Esophagus muscularis mucosa (tissue), 4 donors: ENCODE results near the gene ARL15. TPM values are rescaled to one million over a fixed set of nuclear protein-coding genes. Genes with fewer than 3 reads are reported as not detected.

ENCODE experiments used
- DNase-seq: peaks from one replicate; pipeline ENCODE4 v3.0.0-alpha.2; 2017; ENCODE audit errors: extremely low spot score
- H3K27ac ChIP-seq, 4 donors: fragments of 200-600 bp; sonication (generic); replicated peaks in 1 of 4; 1 replicate in 3 of 4; 2 replicates in 1 of 4; pipeline ENCODE4 v1.5.1; 2016 to 2019; ENCODE audit warnings: mild to moderate bottlenecking in 1 of 4
- H3K27me3 ChIP-seq, 4 donors: fragments of 200-600 bp; sonication (generic); one replicate each; pipeline versions ENCODE4 v1.5.1 to v1.6.0; 2016 to 2019
- H3K36me3 ChIP-seq, 4 donors: fragments of 200-600 bp; sonication (generic); one replicate each; pipeline ENCODE4 v1.5.1; 2016 to 2019
- H3K4me1 ChIP-seq, 4 donors: fragments of 200-600 bp; sonication (generic); one replicate each; pipeline ENCODE4 v1.5.1; 2016 to 2019
- H3K4me3 ChIP-seq, 4 donors: fragments of 200-600 bp; sonication (generic); 1 replicate in 2 of 4; 2 replicates in 2 of 4; pipeline ENCODE4 v1.5.1; 2016 to 2019; ENCODE audit warnings: mild to moderate bottlenecking in 4 of 4, moderate library complexity in 1 of 4
- H3K9me3 ChIP-seq, 4 donors: fragments of 200-600 bp; sonication (generic); 1 replicate in 3 of 4; 2 replicates in 1 of 4; pipeline ENCODE4 v1.5.1; 2016 to 2019
- CTCF ChIP-seq, 3 experiments: fragments of 200-600 bp in 2 of 3; fragments of 450-650 bp in 1 of 3; sonication (generic) in 2 of 3; IDR thresholded peaks; one replicate each; pipeline ENCODE4 v1.5.1; 2017 to 2019; ENCODE audit warnings: antibody characterized with exemption in 3 of 3, mild to moderate bottlenecking in 2 of 3, moderate library complexity in 1 of 3
- EP300 ChIP-seq: sonication (generic); formaldehyde crosslinking; IDR thresholded peaks from one replicate; pipeline ENCODE4 v1.6.1; 2017; ENCODE audit warnings: antibody characterized with exemption
- POLR2A ChIP-seq: fragments of 450-650 bp; IDR thresholded peaks from one replicate; pipeline ENCODE4 v1.6.1; 2017; ENCODE audit warnings: antibody characterized with exemption, moderate library complexity, mild to moderate bottlenecking, low read depth
- POLR2AphosphoS5 ChIP-seq, 2 donors: sonication (generic); formaldehyde crosslinking; IDR thresholded peaks; one replicate each; pipeline ENCODE4 v1.6.1; 2017; ENCODE audit warnings: antibody characterized with exemption in 2 of 2
- WGBS: methylation state at CpG from one replicate; pipeline ENCODE4 v1.1.5; 2018; 5-methylcytosine and 5-hydroxymethylcytosine counted together
- intact Hi-C: fragments of 100-400 bp; cut with DNase I; formaldehyde crosslinking; loops from one replicate; pipeline ENCODE4 v1.15.1; 2023
- total RNA-seq, 4 donors: library from RNA; depleted of rRNA; stranded (reverse); fragments of >200 nt; gene quantifications; one replicate each; pipeline versions ENCODE4 v1.1.0 to v1.2.1, GENCODE V29; 2016

The ARL15 gene
- total RNA-seq, 4 donors from 2014 or later: 11.6 to 21.6 (median 16.5) TPM

GRCh38 chr5:53891159-53891558 is 419.2 kb downstream of the ARL15 start:
- H3K27ac ChIP-seq: no peak overlapping the region
- TF ChIP-seq EP300 (no peak), CTCF (IDR thresholded peaks at IDR 0.05) (no peak), POLR2A (no peak), POLR2AphosphoS5 (IDR thresholded peaks at IDR 0.05) (no peak)
- 58% methylated on average over 4 of the region's 4 CpGs for WGBS
- intact Hi-C loops: no loop called here
- peaks cover 0 to 3% (median 0%) of the 10 kb centered on the region in 4 donors for H3K4me1 ChIP-seq
- H3K36me3 ChIP-seq: peaks cover 0 to 4% (median 0%) of the 10 kb centered on the region in 4 donors
- H3K9me3 ChIP-seq: no peaks in the 10 kb centered on the region
- DNase-seq: no peak
- no peak overlapping the region for H3K4me3 ChIP-seq
- no peaks in the 10 kb centered on the region for H3K27me3 ChIP-seq

GRCh38 chr5:53890490-53890889 is 419.9 kb downstream of the ARL15 start:
- WGBS: 96% methylated on average over 7 of the region's 7 CpGs
- Histone ChIP-seq H3K9me3 (no peaks in the 10 kb centered on the region), H3K27ac (no peak overlapping the region), H3K4me1 (peaks cover 0 to 3% (median 0%) of the 10 kb centered on the region in 4 donors), H3K4me3 (no peak overlapping the region), H3K36me3 (peaks cover 0 to 4% (median 0%) of the 10 kb centered on the region in 4 donors), H3K27me3 (no peaks in the 10 kb centered on the region)
- intact Hi-C loops: no loop called here
- TF ChIP-seq POLR2AphosphoS5 (IDR thresholded peaks at IDR 0.05): no peak
- TF ChIP-seq POLR2A: no peak
- no peak for TF ChIP-seq EP300
- no peak for TF ChIP-seq CTCF (IDR thresholded peaks at IDR 0.05)
- DNase-seq: no peak

- Histone ChIP-seq H3K9me3 (no peaks in the 10 kb centered on the region), H3K4me3 (no peak overlapping the region), H3K36me3 (peaks cover 0 to 4% (median 0%) of the 10 kb centered on the region in 4 donors), H3K27ac (no peak overlapping the region), H3K27me3 (no peaks in the 10 kb centered on the region), H3K4me1 (no peaks in the 10 kb centered on the region)
- intact Hi-C loops: no loop called here
- WGBS: 75% methylated on average over 2 of the region's 2 CpGs
- no peak for DNase-seq
- TF ChIP-seq EP300 (no peak), CTCF (IDR thresholded peaks at IDR 0.05) (no peak), POLR2AphosphoS5 (IDR thresholded peaks at IDR 0.05) (no peak), POLR2A (no peak)
Measured at GRCh38 chr5:53884844-53885243, 425.5 kb downstream of the ARL15 start.

DNA sequence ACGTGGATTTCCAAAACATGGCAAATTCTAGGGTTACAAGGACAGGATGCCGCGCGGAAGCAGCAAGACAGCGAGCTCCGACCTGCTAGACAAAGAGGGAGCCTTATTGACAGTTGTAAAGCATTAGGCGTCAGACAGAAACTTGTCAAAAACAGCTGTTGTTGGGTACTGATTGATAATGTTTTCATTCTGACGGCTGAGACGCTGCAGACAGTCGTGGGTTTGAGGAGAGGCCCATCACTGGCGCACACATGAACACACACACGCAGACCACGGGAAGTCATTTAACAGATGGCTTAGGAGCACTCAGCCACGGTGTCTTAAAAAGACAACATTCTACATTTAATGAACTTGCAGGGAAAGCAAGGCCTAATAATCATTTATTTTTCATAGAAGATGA is 426.0 kb downstream of the ARL15 start:
- Histone ChIP-seq H3K27me3 (no peaks in the 10 kb centered on the region), H3K4me3 (no peak overlapping the region), H3K36me3 (peaks cover 0 to 4% (median 0%) of the 10 kb centered on the region in 4 donors), H3K9me3 (no peaks in the 10 kb centered on the region), H3K4me1 (no peaks in the 10 kb centered on the region), H3K27ac (no peak overlapping the region)
- 67% methylated on average over 14 of the region's 14 CpGs for WGBS
- no peak for TF ChIP-seq EP300
- TF ChIP-seq POLR2A: no peak
- no peak for TF ChIP-seq CTCF (IDR thresholded peaks at IDR 0.05)
- no peak for TF ChIP-seq POLR2AphosphoS5 (IDR thresholded peaks at IDR 0.05)
- no peak for DNase-seq
- intact Hi-C loops: no loop called here

- Histone ChIP-seq H3K9me3 (no peaks in the 10 kb centered on the region), H3K4me3 (no peak overlapping the region), H3K27ac (no peak overlapping the region), H3K36me3 (peaks cover 0 to 4% (median 0%) of the 10 kb centered on the region in 4 donors), H3K27me3 (no peaks in the 10 kb centered on the region), H3K4me1 (no peaks in the 10 kb centered on the region)
- intact Hi-C loops: no loop called here
- DNase-seq: no peak
- TF ChIP-seq EP300 (no peak), POLR2AphosphoS5 (IDR thresholded peaks at IDR 0.05) (no peak), CTCF (IDR thresholded peaks at IDR 0.05) (no peak), POLR2A (no peak)
Measured at GRCh38 chr5:53882676-53883031, 427.7 kb downstream of the ARL15 start.
